Endodermal cell (in vitro differentiated cells): ENCODE results near the gene HARS2. TPM values are rescaled to one million over a fixed set of nuclear protein-coding genes. Genes with fewer than 3 reads are reported as not detected.

Experiments
- DNase-seq: peaks from one replicate; pipeline ENCODE4 v3.0.0-alpha.2; 2017
- H3K27ac ChIP-seq: 2 replicates; pipeline ENCODE4 v1.5.1; 2013; ENCODE audit warnings: mild to moderate bottlenecking, low read depth, low read length, moderate library complexity
- H3K27me3 ChIP-seq: 2 replicates; pipeline ENCODE4 v1.6.1; 2013; ENCODE audit warnings: mild to moderate bottlenecking, low read length, moderate library complexity; ENCODE audit not compliant: insufficient read depth, control insufficient read depth, poor library complexity, severe bottlenecking
- H3K36me3 ChIP-seq: 2 replicates; pipeline ENCODE4 v1.7.0; 2013; ENCODE audit warnings: mild to moderate bottlenecking, low read length, moderate library complexity; ENCODE audit not compliant: control insufficient read depth, insufficient read depth
- H3K4me1 ChIP-seq: one replicate; pipeline ENCODE4 v1.7.0; 2013; ENCODE audit warnings: low read length; ENCODE audit not compliant: control insufficient read depth, insufficient read depth
- H3K4me3 ChIP-seq: 2 replicates; pipeline ENCODE4 v1.5.1; 2013; ENCODE audit warnings: mild to moderate bottlenecking, low read length, moderate library complexity
- H3K9ac ChIP-seq: 2 replicates; pipeline ENCODE4 v1.6.1; 2013; ENCODE audit warnings: mild to moderate bottlenecking, low read length, moderate library complexity; ENCODE audit not compliant: poor library complexity, severe bottlenecking; ENCODE audit errors: extremely low read depth
- H3K9me3 ChIP-seq: 2 replicates; pipeline ENCODE4 v1.6.1; 2013; ENCODE audit warnings: mild to moderate bottlenecking, low read length, moderate library complexity; ENCODE audit not compliant: control insufficient read depth
- H3K27ac Mint-ChIP-seq: 2 replicates; pipeline ENCODE4 v1.8.0; 2020; ENCODE audit warnings: mixed read lengths
- H3K27me3 Mint-ChIP-seq: 2 replicates; pipeline ENCODE4 v1.8.0; 2021; ENCODE audit warnings: mild to moderate bottlenecking, mixed read lengths; ENCODE audit not compliant: insufficient read depth
- H3K36me3 Mint-ChIP-seq: 2 replicates; pipeline ENCODE4 v1.8.0; 2020; ENCODE audit warnings: low read depth, mixed read lengths
- H3K4me1 Mint-ChIP-seq: 2 replicates; pipeline ENCODE4 v1.8.0; 2020; ENCODE audit warnings: mixed read lengths
- H3K4me3 Mint-ChIP-seq: 2 replicates; pipeline ENCODE4 v1.8.0; 2020; ENCODE audit warnings: mild to moderate bottlenecking, moderate library complexity, mixed read lengths
- H3K9me3 Mint-ChIP-seq: 2 replicates; pipeline ENCODE4 v1.8.0; 2020; ENCODE audit warnings: mild to moderate bottlenecking, mixed read lengths
- CTCF ChIP-seq: fragments of 200-600 bp; sonication (generic); conservative IDR thresholded peaks from 2 replicates; pipeline ENCODE4 v1.5.0; 2021; ENCODE audit warnings: antibody characterized with exemption, mild to moderate bottlenecking
- WGBS, 2 experiments: methylation state at CpG; one replicate each; pipeline versions ENCODE4 v1.1.5 to v1.1.7; 2013; ENCODE audit warnings: missing lambda C conversion rate in 2 of 2, mixed read lengths in 1 of 2; ENCODE audit not compliant: insufficient coverage in 1 of 2, insufficient read length in 1 of 2; 5-methylcytosine and 5-hydroxymethylcytosine counted together
- long read RNA-seq, 4 experiments: library from polyadenylated mRNA in 2 of 4; library from RNA in 1 of 4; library from capped mRNA in 1 of 4; stranded (forward) in 3 of 4; unstranded in 1 of 4; transcript quantifications; one replicate each; pipeline ENCODE4 v2.0.0, GENCODE V29; 2020 to 2021; ENCODE audit warnings: inconsistent platforms in 1 of 4
- polyA plus RNA-seq, 2 experiments: library from polyadenylated mRNA; stranded (reverse); fragments of 50-300 nt; gene quantifications; one replicate each; pipeline ENCODE4 v1.2.3, GENCODE V29; 2013
- total RNA-seq, 2 donors: library from RNA; stranded (reverse); fragmentation: NEBNext Ultra II Directional in 1 of 2; extraction: Animal tissue kit (Norgen Biotek cat#: 25700) in 1 of 2; gene quantifications; 2 replicates in 1 of 2; 3 replicates in 1 of 2; pipeline ENCODE4 v1.2.1, GENCODE V29; 2021

Gene HARS2
- 10 to 100 TPM; 30.9 to 35.5 TPM for total RNA-seq
- 28.9 TPM for polyA plus RNA-seq (2013, experiment 1 of 2)
- 24.4 TPM for polyA plus RNA-seq (2013, experiment 2 of 2)
- long read RNA-seq, experiment 1, partial matches to known transcripts, result 13 of 21 reads
- long read RNA-seq, experiment 1, other reads (novel, unspliced or antisense), result 6 of 21 reads
- long read RNA-seq, experiment 2, transcript HARS2-219 (14 exons, 2,292 nt), result minor isoform, 7 of 58 reads
- long read RNA-seq, experiment 2, transcript HARS2-201 (13 exons, 2,510 nt), result major isoform, 27 of 58 reads
- long read RNA-seq, experiment 2, partial matches to known transcripts, result 6 of 58 reads
- long read RNA-seq, experiment 2, other reads (novel, unspliced or antisense), result 12 of 58 reads
- long read RNA-seq, experiment 3, transcript HARS2-201 (13 exons, 2,510 nt), result major isoform, 147 of 246 reads
- long read RNA-seq, experiment 3, transcript HARS2-215 (12 exons, 2,346 nt), result minor isoform, 12 of 246 reads
- long read RNA-seq, experiment 3, transcript HARS2-219 (14 exons, 2,292 nt), result minor isoform, 23 of 246 reads
- long read RNA-seq, experiment 3, partial matches to known transcripts, result 12 of 246 reads
- long read RNA-seq, experiment 3, other reads (novel, unspliced or antisense), result 50 of 246 reads
- long read RNA-seq, experiment 4, transcript HARS2-201 (13 exons, 2,510 nt), result major isoform, 24 of 58 reads
- long read RNA-seq, experiment 4, partial matches to known transcripts, result 14 of 58 reads
- long read RNA-seq, experiment 4, other reads (novel, unspliced or antisense), result 13 of 58 reads

- Histone ChIP-seq H3K27me3 (no peaks in the 10 kb centered on the region), H3K9me3 (no peaks in the 10 kb centered on the region), H3K4me1 (peaks cover 13% of the 10 kb centered on the region), H3K27ac (peak within 1 kb of the TSS; percentile 83), H3K36me3 (peaks cover 58% of the 10 kb centered on the region), H3K9ac (peak within 1 kb of the TSS; percentile 71), H3K4me3 (peak within 1 kb of the TSS; percentile 93)
- H3K4me3 Mint-ChIP-seq, result peak within 1 kb of the TSS; percentile 94
- 1% methylated on average over 36 to 61 of the region's 61 CpGs for WGBS, 2 experiments
- H3K36me3 Mint-ChIP-seq, result peaks cover 47% of the 10 kb centered on the region
- peaks cover 20% of the 10 kb centered on the region for H3K4me1 Mint-ChIP-seq
- no peak for TF ChIP-seq CTCF
- H3K9me3 Mint-ChIP-seq, result no peaks in the 10 kb centered on the region
- peak within 1 kb of the TSS; percentile 92 for H3K27ac Mint-ChIP-seq
- H3K27me3 Mint-ChIP-seq, result no peaks in the 10 kb centered on the region
- peak; percentile 97 for DNase-seq
Measured at GRCh38 chr5:140690941-140691924, at the start of gene HARS2, which contains the start of gene HARS1. Gene HARS2 (plus strand): TSS chr5:140691455. CDS start chr5:140691649, 194 bp downstream. Gene HARS1 (minus strand): TSS chr5:140691370. CDS start chr5:140691304, 66 bp downstream.

- TF ChIP-seq CTCF, result no peak
- H3K27ac Mint-ChIP-seq, result no peak overlapping the region
- no peak overlapping the region for H3K9ac ChIP-seq
- no peak overlapping the region for H3K4me3 Mint-ChIP-seq
- H3K27ac ChIP-seq, result no peak overlapping the region
- WGBS, 2 experiments, result 91 to 94% methylated on average over 3 to 8 of the region's 8 CpGs
- H3K4me1 ChIP-seq, result peaks cover 7% of the 10 kb centered on the region
- peaks cover 42% of the 10 kb centered on the region for H3K36me3 ChIP-seq
- peaks cover 19% of the 10 kb centered on the region for H3K9me3 Mint-ChIP-seq
- no peaks in the 10 kb centered on the region for H3K27me3 Mint-ChIP-seq
- DNase-seq, result no peak
- H3K9me3 ChIP-seq, result peaks cover 13% of the 10 kb centered on the region
- H3K27me3 ChIP-seq, result no peaks in the 10 kb centered on the region
- peaks cover 14% of the 10 kb centered on the region for H3K4me1 Mint-ChIP-seq
- H3K4me3 ChIP-seq, result no peak overlapping the region
- peaks cover 48% of the 10 kb centered on the region for H3K36me3 Mint-ChIP-seq
Measured at GRCh38 chr5:140641716-140642115, 49.5 kb upstream of the HARS2 start.

- Histone ChIP-seq H3K9me3 (peaks cover 4% of the 10 kb centered on the region), H3K9ac (no peak overlapping the region), H3K27me3 (no peaks in the 10 kb centered on the region), H3K4me3 (no peak overlapping the region), H3K4me1 (peaks cover 7% of the 10 kb centered on the region), H3K36me3 (peaks cover 42% of the 10 kb centered on the region), H3K27ac (no peak overlapping the region)
- DNase-seq, result no peak
- H3K27me3 Mint-ChIP-seq, result no peaks in the 10 kb centered on the region
- no peak overlapping the region for H3K4me3 Mint-ChIP-seq
- H3K9me3 Mint-ChIP-seq, result peaks cover 12% of the 10 kb centered on the region
- no peak overlapping the region for H3K27ac Mint-ChIP-seq
- H3K36me3 Mint-ChIP-seq, result peaks cover 48% of the 10 kb centered on the region
- 86 to 93% methylated on average over 2 to 3 of the region's 3 CpGs for WGBS, 2 experiments
- peaks cover 16% of the 10 kb centered on the region for H3K4me1 Mint-ChIP-seq
- no peak for TF ChIP-seq CTCF
Measured at GRCh38 chr5:140642718-140643117, 48.5 kb upstream of the HARS2 start.
